ENCODE measurements around the gene ITPK1. TPM values are rescaled to one million over a fixed set of nuclear protein-coding genes. Genes with fewer than 3 reads are reported as not detected.
A peak's percentile ranks its signal among the peaks of the same experiment; 100 is the strongest.

Gene ITPK1
- total RNA-seq, 1 experiment from 2014 or later, result 133 TPM

- ChIA-PET CTCF (interaction anchor here (0.5 to 2.2 kb wide), 6 partner anchors 25 to 352 kb away, joined by 3 to 8 read pairs (median 3); no protein-coding TSS in a partner anchor), POLR2A (interaction anchor here (0.6 to 1.0 kb wide), 2 partner anchors 45 to 175 kb away, joined by 3 to 4 read pairs; no protein-coding TSS in a partner anchor)
- Mint-ChIP-seq H3K36me3 (ENCODE audit: insufficient read depth, unreplicated experiment) (peaks cover 18% of the 10 kb centered on the region), H3K4me3 (ENCODE audit: unreplicated experiment) (no peak overlapping the region), H3K27ac (ENCODE audit: low read depth, unreplicated experiment) (peak overlapping the region; percentile 92), H3K4me1 (ENCODE audit: insufficient read depth, unreplicated experiment) (peaks cover 19% of the 10 kb centered on the region), H3K9me3 (ENCODE audit: unreplicated experiment) (no peaks in the 10 kb centered on the region), H3K27me3 (ENCODE audit: insufficient read depth, unreplicated experiment) (no peaks in the 10 kb centered on the region)
- DNase-seq (ENCODE audit: unreplicated experiment), result no peak
- intact Hi-C loops (cut with micrococcal nuclease), result loop anchor here (5.0 kb wide), 1 partner anchor 71 kb away; no protein-coding TSS in a partner anchor
- no TSS peak for BruUV-seq (replicated peaks)
- TF ChIP-seq CTCF (IDR thresholded peaks at IDR 0.05; ENCODE audit: unreplicated experiment), result no peak
These were observed 144.0 kb downstream of the ITPK1 start for GRCh38 chr14:92971601-92972180.

DNA sequence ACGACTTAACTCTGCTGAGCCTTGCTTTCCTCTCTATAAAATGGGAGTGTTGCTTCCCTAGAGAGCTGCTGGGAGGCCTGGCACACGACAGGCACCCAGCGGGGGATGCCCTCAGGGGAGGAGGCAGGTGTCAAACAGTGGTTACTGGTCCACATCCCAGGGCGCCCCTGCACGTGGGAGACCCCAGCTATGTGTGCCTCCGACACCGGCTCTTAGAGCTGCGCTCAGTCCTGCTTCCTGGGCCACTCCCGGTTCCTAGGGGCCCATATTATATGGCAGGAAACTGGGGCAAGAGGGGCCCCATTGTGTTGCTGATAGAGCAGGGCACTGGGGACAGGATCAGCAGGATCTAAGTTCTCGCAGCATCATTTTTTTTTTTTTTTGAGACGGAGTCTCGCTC lies 145.5 kb downstream of the ITPK1 start:
- CTCF ChIA-PET, result interaction anchor here (0.7 to 1.1 kb wide), 3 partner anchors 127 to 176 kb away, joined by 3 to 5 read pairs (median 3); no protein-coding TSS in a partner anchor
- intact Hi-C loops (cut with micrococcal nuclease), result loop anchor here (5.0 kb wide), 1 partner anchor 72 kb away; no protein-coding TSS in a partner anchor

DNA sequence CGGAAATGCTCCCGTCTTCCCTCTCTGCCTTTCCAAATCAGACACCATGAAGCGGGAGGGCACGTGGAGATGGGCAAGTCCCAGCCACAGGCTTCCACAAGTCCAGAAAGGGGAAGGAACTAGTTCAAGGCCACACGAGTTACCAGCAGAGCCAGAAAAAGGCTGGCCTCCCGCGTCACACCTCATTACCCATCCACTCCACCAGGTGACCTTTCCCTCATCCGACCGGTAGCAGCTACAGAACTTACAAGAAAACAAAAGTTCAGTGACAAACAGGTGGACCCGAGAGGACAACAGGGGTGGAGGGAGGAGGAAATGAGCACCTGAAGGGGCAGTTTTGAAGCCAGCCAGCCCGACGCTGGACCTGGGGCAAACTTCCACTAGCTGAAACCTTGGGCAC lies 145.9 kb downstream of the ITPK1 start:
- Mint-ChIP-seq H3K4me3 (ENCODE audit: unreplicated experiment) (no peak overlapping the region), H3K27me3 (ENCODE audit: insufficient read depth, unreplicated experiment) (no peaks in the 10 kb centered on the region), H3K4me1 (ENCODE audit: insufficient read depth, unreplicated experiment) (peaks cover 19% of the 10 kb centered on the region), H3K9me3 (ENCODE audit: unreplicated experiment) (no peaks in the 10 kb centered on the region), H3K27ac (ENCODE audit: low read depth, unreplicated experiment) (peak overlapping the region; percentile 3), H3K36me3 (ENCODE audit: insufficient read depth, unreplicated experiment) (peaks cover 17% of the 10 kb centered on the region)
- ChIA-PET POLR2A (interaction anchor here (1.0 kb wide), 1 partner anchor 31 kb away, joined by 3 read pairs; no protein-coding TSS in a partner anchor), CTCF (interaction anchor here (0.7 to 1.1 kb wide), 3 partner anchors 127 to 176 kb away, joined by 3 to 5 read pairs (median 3); no protein-coding TSS in a partner anchor)
- BruUV-seq (replicated peaks), result no TSS peak
- TF ChIP-seq CTCF (IDR thresholded peaks at IDR 0.05; ENCODE audit: unreplicated experiment), result no peak
- intact Hi-C loops (cut with micrococcal nuclease), result loop anchor here (5.0 kb wide), 1 partner anchor 72 kb away; no protein-coding TSS in a partner anchor
- no peak for DNase-seq (ENCODE audit: unreplicated experiment)

More for the DNA sequence above, 145.5 kb downstream of the ITPK1 start:
- Mint-ChIP-seq H3K36me3 (ENCODE audit: insufficient read depth, unreplicated experiment) (peaks cover 13% of the 10 kb centered on the region), H3K27ac (ENCODE audit: low read depth, unreplicated experiment) (no peak overlapping the region), H3K27me3 (ENCODE audit: insufficient read depth, unreplicated experiment) (no peaks in the 10 kb centered on the region), H3K4me1 (ENCODE audit: insufficient read depth, unreplicated experiment) (peaks cover 19% of the 10 kb centered on the region), H3K4me3 (ENCODE audit: unreplicated experiment) (no peak overlapping the region), H3K9me3 (ENCODE audit: unreplicated experiment) (no peaks in the 10 kb centered on the region)
- POLR2A ChIA-PET, result interaction anchor here (1.0 kb wide), 1 partner anchor 31 kb away, joined by 3 read pairs; no protein-coding TSS in a partner anchor
- no peak for TF ChIP-seq CTCF (IDR thresholded peaks at IDR 0.05; ENCODE audit: unreplicated experiment)
- no peak for DNase-seq (ENCODE audit: unreplicated experiment)
- BruUV-seq (replicated peaks), result no TSS peak

DNA sequence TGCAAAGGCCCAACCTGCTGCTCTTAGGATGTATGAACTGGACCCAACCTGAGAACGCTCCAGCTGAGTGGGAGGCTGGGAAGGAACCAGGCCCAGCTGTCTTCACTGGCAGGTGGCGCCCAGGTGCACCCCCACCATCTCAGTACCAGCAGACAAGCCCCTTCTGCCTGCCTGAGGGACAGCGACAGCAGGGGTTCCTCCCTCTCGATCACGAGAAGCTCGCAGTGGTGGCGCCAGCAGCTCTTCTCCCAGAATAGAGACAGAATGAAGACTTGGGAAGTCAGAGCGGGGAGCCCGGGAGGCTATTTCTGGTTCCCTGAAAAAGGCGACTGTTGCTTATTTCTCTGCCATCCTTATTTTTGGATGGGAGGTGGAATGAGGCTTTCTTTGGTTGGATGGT lies 146.3 kb downstream of the ITPK1 start:
- no peak overlapping the region for H3K4me3 Mint-ChIP-seq (ENCODE audit: unreplicated experiment)
- peak overlapping the region; percentile 3 for H3K27ac Mint-ChIP-seq (ENCODE audit: low read depth, unreplicated experiment)
- peaks cover 18% of the 10 kb centered on the region for H3K36me3 Mint-ChIP-seq (ENCODE audit: insufficient read depth, unreplicated experiment)
- H3K9me3 Mint-ChIP-seq (ENCODE audit: unreplicated experiment), result no peaks in the 10 kb centered on the region
- ChIA-PET CTCF (interaction anchor here (0.6 to 1.2 kb wide), 7 partner anchors 15 to 1014 kb away, joined by 3 to 10 read pairs (median 3); no protein-coding TSS in a partner anchor), POLR2A (interaction anchor here (1.0 kb wide), 1 partner anchor 32 kb away, joined by 3 read pairs; no protein-coding TSS in a partner anchor)
- no peak for DNase-seq (ENCODE audit: unreplicated experiment)
- intact Hi-C loops (cut with micrococcal nuclease), result no loop called here
- peaks cover 18% of the 10 kb centered on the region for H3K4me1 Mint-ChIP-seq (ENCODE audit: insufficient read depth, unreplicated experiment)
- H3K27me3 Mint-ChIP-seq (ENCODE audit: insufficient read depth, unreplicated experiment), result no peaks in the 10 kb centered on the region
- no peak for TF ChIP-seq CTCF (IDR thresholded peaks at IDR 0.05; ENCODE audit: unreplicated experiment)
- no TSS peak for BruUV-seq (replicated peaks)

All from MCF 10A (cell line).